ENCODE data around the gene NME1.

Gene NME1

GRCh38 chr17:51180486-51180885 lies 27.1 kb downstream of the NME1 start:
- in situ Hi-C loops (cut with HindIII; ENCODE audit: low pct_ligation_motif_present, low pct_unique_long_range_greater_than_20kb, low sequenced_read_pairs) = no loop called here
- no peak for DNase-seq

- no peak for DNase-seq
- in situ Hi-C loops (cut with HindIII; ENCODE audit: low pct_ligation_motif_present, low pct_unique_long_range_greater_than_20kb, low sequenced_read_pairs) = no loop called here
These were observed 30.8 kb downstream of the NME1 start for GRCh38 chr17:51184124-51184523.

GRCh38 chr17:51185763-51186332 lies 32.5 kb downstream of the NME1 start:
- no peak for DNase-seq
- in situ Hi-C loops (cut with HindIII; ENCODE audit: low pct_ligation_motif_present, low pct_unique_long_range_greater_than_20kb, low sequenced_read_pairs) = no loop called here

GRCh38 chr17:51188271-51188833 lies 35.0 kb downstream of the NME1 start:
- in situ Hi-C loops (cut with HindIII; ENCODE audit: low pct_ligation_motif_present, low pct_unique_long_range_greater_than_20kb, low sequenced_read_pairs) = no loop called here
- DNase-seq = no peak

GRCh38 chr17:51189162-51189561 lies 35.8 kb downstream of the NME1 start:
- in situ Hi-C loops (cut with HindIII; ENCODE audit: low pct_ligation_motif_present, low pct_unique_long_range_greater_than_20kb, low sequenced_read_pairs) = no loop called here
- DNase-seq = no peak

GRCh38 chr17:51189628-51190027 lies 36.3 kb downstream of the NME1 start:
- in situ Hi-C loops (cut with HindIII; ENCODE audit: low pct_ligation_motif_present, low pct_unique_long_range_greater_than_20kb, low sequenced_read_pairs) = no loop called here
- no peak for DNase-seq

- in situ Hi-C loops (cut with HindIII; ENCODE audit: low pct_ligation_motif_present, low pct_unique_long_range_greater_than_20kb, low sequenced_read_pairs) = no loop called here
- no peak for DNase-seq
These were observed 38.5 kb downstream of the NME1 start for GRCh38 chr17:51191895-51192294.

GRCh38 chr17:51197754-51198153 lies 44.4 kb downstream of the NME1 start:
- in situ Hi-C loops (cut with HindIII; ENCODE audit: low pct_ligation_motif_present, low pct_unique_long_range_greater_than_20kb, low sequenced_read_pairs) = no loop called here
- DNase-seq = no peak

GRCh38 chr17:51200295-51200694 lies 46.9 kb downstream of the NME1 start:
- no peak for DNase-seq
- in situ Hi-C loops (cut with HindIII; ENCODE audit: low pct_ligation_motif_present, low pct_unique_long_range_greater_than_20kb, low sequenced_read_pairs) = no loop called here

- in situ Hi-C loops (cut with HindIII; ENCODE audit: low pct_ligation_motif_present, low pct_unique_long_range_greater_than_20kb, low sequenced_read_pairs) = no loop called here
- DNase-seq = no peak
These were observed 47.5 kb downstream of the NME1 start for GRCh38 chr17:51200846-51201245.

GRCh38 chr17:51203838-51204237 lies 50.5 kb downstream of the NME1 start:
- DNase-seq = no peak
- in situ Hi-C loops (cut with HindIII; ENCODE audit: low pct_ligation_motif_present, low pct_unique_long_range_greater_than_20kb, low sequenced_read_pairs) = no loop called here

Measured in ACHN (cell line).